Gastroesophageal sphincter (tissue), 3 donors: ENCODE measurements around the gene ALDOC.

Experiments
- EP300 ChIP-seq: sonication (generic); formaldehyde crosslinking; IDR thresholded peaks from one replicate; pipeline ENCODE4 v1.6.1; 2017; ENCODE audit warnings: antibody characterized with exemption, mild to moderate bottlenecking
- POLR2A ChIP-seq, 2 donors: fragments of 450-650 bp; IDR thresholded peaks; one replicate each; pipeline ENCODE4 v1.6.1; 2017; ENCODE audit warnings: antibody characterized with exemption in 2 of 2, mild to moderate bottlenecking in 2 of 2, moderate library complexity in 1 of 2
- POLR2AphosphoS5 ChIP-seq: sonication (generic); formaldehyde crosslinking; IDR thresholded peaks from one replicate; pipeline ENCODE4 v1.6.1; 2017; ENCODE audit warnings: antibody characterized with exemption
- TF ChIP-seq, protein P1 (sequence below), 4 experiments: fragments of 200-600 bp in 2 of 4; fragments of 450-650 bp in 2 of 4; sonication (generic) in 1 of 4; IDR thresholded peaks; one replicate each; pipeline ENCODE4 v1.5.1; 2017 to 2019; ENCODE audit warnings: antibody characterized with exemption in 4 of 4, mild to moderate bottlenecking in 2 of 4, moderate library complexity in 2 of 4

DNA sequence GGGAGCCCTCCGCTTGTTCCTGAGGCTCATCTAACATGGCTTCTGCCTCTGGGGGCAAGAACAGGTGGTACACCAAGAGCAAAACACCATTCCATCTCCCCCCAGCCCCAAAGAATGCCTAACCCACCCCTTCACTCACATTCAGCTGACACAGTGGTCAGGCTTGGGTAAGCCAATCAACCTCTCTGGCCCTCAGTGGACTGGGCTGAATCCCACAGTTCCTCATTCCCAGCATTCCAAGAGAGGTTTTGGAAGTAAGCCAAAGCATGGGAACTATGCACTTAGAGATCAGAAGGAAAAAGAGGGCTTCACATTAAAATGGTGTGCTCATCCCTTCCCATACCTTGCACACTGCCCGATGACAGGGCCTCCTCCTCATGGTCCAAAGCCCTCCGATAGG, 13.2 kb downstream of the ALDOC start:
- TF ChIP-seq, protein P1, sequence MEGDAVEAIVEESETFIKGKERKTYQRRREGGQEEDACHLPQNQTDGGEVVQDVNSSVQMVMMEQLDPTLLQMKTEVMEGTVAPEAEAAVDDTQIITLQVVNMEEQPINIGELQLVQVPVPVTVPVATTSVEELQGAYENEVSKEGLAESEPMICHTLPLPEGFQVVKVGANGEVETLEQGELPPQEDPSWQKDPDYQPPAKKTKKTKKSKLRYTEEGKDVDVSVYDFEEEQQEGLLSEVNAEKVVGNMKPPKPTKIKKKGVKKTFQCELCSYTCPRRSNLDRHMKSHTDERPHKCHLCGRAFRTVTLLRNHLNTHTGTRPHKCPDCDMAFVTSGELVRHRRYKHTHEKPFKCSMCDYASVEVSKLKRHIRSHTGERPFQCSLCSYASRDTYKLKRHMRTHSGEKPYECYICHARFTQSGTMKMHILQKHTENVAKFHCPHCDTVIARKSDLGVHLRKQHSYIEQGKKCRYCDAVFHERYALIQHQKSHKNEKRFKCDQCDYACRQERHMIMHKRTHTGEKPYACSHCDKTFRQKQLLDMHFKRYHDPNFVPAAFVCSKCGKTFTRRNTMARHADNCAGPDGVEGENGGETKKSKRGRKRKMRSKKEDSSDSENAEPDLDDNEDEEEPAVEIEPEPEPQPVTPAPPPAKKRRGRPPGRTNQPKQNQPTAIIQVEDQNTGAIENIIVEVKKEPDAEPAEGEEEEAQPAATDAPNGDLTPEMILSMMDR (IDR thresholded peaks at IDR 0.05) = no peak
- no peak for TF ChIP-seq POLR2AphosphoS5
- no peak for TF ChIP-seq POLR2A (IDR thresholded peaks at IDR 0.05)
- TF ChIP-seq EP300 = no peak
